ENCODE results near the gene CRAMP1. TPM values are rescaled to one million over a fixed set of nuclear protein-coding genes. Genes with fewer than 3 reads are reported as not detected.

Gene CRAMP1
- 9.8 and 16.0 TPM in 2 replicates for total RNA-seq

GRCh38 chr16:1612320-1613111 is at the start of gene CRAMP1:
TSS of gene CRAMP1 (plus strand) at chr16:1612360. CDS start at chr16:1614640, 2,280 bp downstream.

GRCh38 chr16:1677942-1678499 is 65.9 kb downstream of the CRAMP1 start, which contains the start of gene JPT2:
TSS of gene JPT2 (plus strand) at chr16:1678279. CDS start at chr16:1678313, 34 bp downstream.

GRCh38 chr16:1705688-1706385 is 93.7 kb downstream of the CRAMP1 start, which contains the start of gene MAPK8IP3:
TSS of gene MAPK8IP3 (plus strand) at chr16:1706195. CDS start at chr16:1706340, 145 bp downstream.

Other genes starting within 250 kb of the CRAMP1 start
- gene UNKL, start 197.7 kb upstream of the CRAMP1 start, total RNA-seq = 8.2 and 9.4 TPM in 2 replicates
- gene UQCC4, start 191.6 kb upstream of the CRAMP1 start, total RNA-seq = 13.1 and 17.0 TPM in 2 replicates
- gene PERCC1, start 181.3 kb upstream of the CRAMP1 start, total RNA-seq = not detected in 2 replicates
- gene CCDC154, start 167.8 kb upstream of the CRAMP1 start, total RNA-seq = 0.14 and 0.88 TPM in 2 replicates
- 74.9 and 195 TPM in 2 replicates for gene CLCN7, start 137.3 kb upstream of the CRAMP1 start, total RNA-seq
- gene PTX4, start 123.4 kb upstream of the CRAMP1 start, total RNA-seq = 0.29 TPM in 1 of 2 replicates, not detected in the other
- 17.3 and 30.4 TPM in 2 replicates for gene TELO2, start 119.0 kb upstream of the CRAMP1 start, total RNA-seq
- gene TMEM204, start 78.7 kb upstream of the CRAMP1 start, total RNA-seq = 9.6 and 39.7 TPM in 2 replicates
- 22.8 and 25.2 TPM in 2 replicates for gene IFT140, start 288 bp upstream of the CRAMP1 start, total RNA-seq
- 25.6 and 84.6 TPM in 2 replicates for gene JPT2, start 65.9 kb downstream of the CRAMP1 start, total RNA-seq
- 38.7 and 65.4 TPM in 2 replicates for gene MAPK8IP3, start 93.8 kb downstream of the CRAMP1 start, total RNA-seq
- gene NME3, start 159.2 kb downstream of the CRAMP1 start, total RNA-seq = 24.5 and 42.1 TPM in 2 replicates
- gene EME2, start 160.4 kb downstream of the CRAMP1 start, total RNA-seq = 10.3 and 14.5 TPM in 2 replicates
- 57.6 and 82.5 TPM in 2 replicates for gene MRPS34, start 160.8 kb downstream of the CRAMP1 start, total RNA-seq
- 32.2 and 38.1 TPM in 2 replicates for gene SPSB3, start 170.2 kb downstream of the CRAMP1 start, total RNA-seq
- gene NUBP2, start 170.6 kb downstream of the CRAMP1 start, total RNA-seq = 78.1 and 96.1 TPM in 2 replicates
- gene IGFALS, start 181.3 kb downstream of the CRAMP1 start, total RNA-seq = under 0.01 TPM in 2 replicates
- gene HAGH, start 214.5 kb downstream of the CRAMP1 start, total RNA-seq = 28.1 and 56.2 TPM in 2 replicates
- 66.3 and 77.3 TPM in 2 replicates for gene FAHD1, start 214.8 kb downstream of the CRAMP1 start, total RNA-seq